Upper lobe of left lung (tissue), 6 donors: Measurements from ENCODE around the gene CLBA1. TPM values are rescaled to one million over a fixed set of nuclear protein-coding genes. Genes with fewer than 3 reads are reported as not detected.

Experiments
- ATAC-seq, 2 donors: fragments of 200-7000 bp; cut with Tn5 transposase; one replicate each; pipeline ENCODE4 v1.9.1; 2022; ENCODE audit warnings: mild to moderate bottlenecking in 2 of 2, moderate library complexity in 2 of 2; ENCODE audit not compliant: low FRiP score in 2 of 2
- DNase-seq, 2 donors: peaks; one replicate each; pipeline ENCODE4 v3.0.0-alpha.2; 2019 to 2020
- H3K27ac ChIP-seq, 4 donors: fragments of 200-600 bp; sonication (generic); one replicate each; pipeline ENCODE4 v1.5.1; 2016 to 2019
- H3K27me3 ChIP-seq, 4 donors: fragments of 200-600 bp; sonication (generic); one replicate each; pipeline ENCODE4 v1.5.1; 2017 to 2019
- H3K36me3 ChIP-seq, 4 donors: fragments of 200-600 bp; sonication (generic); one replicate each; pipeline ENCODE4 v1.5.1; 2016 to 2019
- H3K4me1 ChIP-seq, 4 donors: fragments of 200-600 bp; sonication (generic); one replicate each; pipeline ENCODE4 v1.5.1; 2018 to 2019
- H3K4me3 ChIP-seq, 4 donors: fragments of 200-600 bp; sonication (generic); one replicate each; pipeline ENCODE4 v1.5.1; 2017 to 2019; ENCODE audit warnings: mild to moderate bottlenecking in 2 of 4, moderate library complexity in 1 of 4
- H3K9me3 ChIP-seq, 4 donors: fragments of 200-600 bp; sonication (generic); one replicate each; pipeline ENCODE4 v1.5.1; 2018 to 2019
- EP300 ChIP-seq, 4 donors: sonication (generic); formaldehyde crosslinking; IDR thresholded peaks; one replicate each; pipeline ENCODE4 v1.5.1; 2017; ENCODE audit warnings: antibody characterized with exemption in 4 of 4, control low read depth in 2 of 4
- POLR2A ChIP-seq, 4 donors: fragments of 450-650 bp; IDR thresholded peaks; one replicate each; pipeline ENCODE4 v1.5.1; 2016 to 2017; ENCODE audit warnings: antibody characterized with exemption in 4 of 4, mild to moderate bottlenecking in 2 of 4
- POLR2AphosphoS5 ChIP-seq, 2 donors: sonication (generic); formaldehyde crosslinking; IDR thresholded peaks; one replicate each; pipeline ENCODE4 v1.5.1; 2017; ENCODE audit warnings: antibody characterized with exemption in 2 of 2
- WGBS, 2 donors: methylation state at CpG; one replicate each; pipeline ENCODE4 v1.1.5; 2017 to 2018; 5-methylcytosine and 5-hydroxymethylcytosine counted together
- total RNA-seq, 6 donors: library from RNA; depleted of rRNA in 4 of 6; stranded (reverse); fragments of >200 nt in 4 of 6; gene quantifications; one replicate each; pipeline versions ENCODE4 v1.1.0 to v1.2.1, GENCODE V29; 2016 to 2021
- TF ChIP-seq, protein P1 (sequence below), 6 experiments: fragments of 450-650 bp in 4 of 6; fragments of 200-600 bp in 2 of 6; sonication (generic) in 2 of 6; IDR thresholded peaks; one replicate each; pipeline ENCODE4 v1.5.1; 2016 to 2019; ENCODE audit warnings: antibody characterized with exemption in 6 of 6
- donor health status: DM: no; HTN: no; CAD: no; lungs with moderate emphysema.
- donor health status: DM: no; HTN: yes; CAD: no; lungs with severe emphysema.

Gene CLBA1
- total RNA-seq, 6 donors from 2014 or later = 11.1 to 44.0 (median 13.3) TPM

DNA sequence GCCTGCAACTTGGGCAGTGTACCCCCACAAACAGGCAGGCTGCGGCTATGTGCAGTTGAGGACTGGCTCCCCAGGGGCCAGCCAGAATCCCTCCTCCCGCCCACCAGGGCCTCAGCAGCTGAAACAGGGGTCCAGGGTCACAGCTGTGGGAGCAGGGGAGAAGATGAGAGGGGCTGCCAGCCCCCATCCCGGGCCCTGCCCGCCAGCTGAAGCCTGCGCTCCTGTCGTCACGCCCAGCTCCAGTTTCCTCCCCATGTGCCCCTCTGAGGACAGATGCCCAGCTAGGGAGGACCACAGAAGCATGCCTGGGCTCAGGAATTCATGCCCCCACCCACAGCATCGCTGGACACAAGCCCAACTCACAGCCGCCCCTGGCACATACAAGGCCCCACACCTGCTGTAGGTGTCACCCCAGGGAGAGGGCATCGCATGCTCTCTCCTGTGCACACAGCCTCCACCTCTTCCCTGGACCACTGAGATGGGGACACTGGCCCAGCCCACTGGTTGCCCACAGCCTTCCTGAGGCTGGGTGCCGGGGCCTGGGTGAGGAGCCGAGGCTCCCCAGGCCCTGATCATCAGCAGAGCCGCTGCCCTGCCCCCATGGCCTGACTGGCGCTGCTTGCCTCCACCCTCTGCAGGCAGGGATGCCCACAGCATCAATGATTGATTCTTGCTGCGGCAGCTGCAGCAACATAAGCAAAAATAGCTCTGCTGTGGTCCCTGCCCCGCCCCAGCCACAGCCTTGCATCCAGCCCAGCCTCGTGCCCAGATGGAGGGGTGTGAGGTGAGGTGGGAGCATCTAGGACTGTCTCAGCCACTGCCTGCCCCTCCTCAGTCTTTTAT lies 3.7 kb upstream of the CLBA1 start:
- no peaks in the 10 kb centered on the region for H3K36me3 ChIP-seq
- TF ChIP-seq EP300 (IDR thresholded peaks at IDR 0.05) (no peak), POLR2AphosphoS5 (IDR thresholded peaks at IDR 0.05) (no peak)
- TF ChIP-seq, protein P1, sequence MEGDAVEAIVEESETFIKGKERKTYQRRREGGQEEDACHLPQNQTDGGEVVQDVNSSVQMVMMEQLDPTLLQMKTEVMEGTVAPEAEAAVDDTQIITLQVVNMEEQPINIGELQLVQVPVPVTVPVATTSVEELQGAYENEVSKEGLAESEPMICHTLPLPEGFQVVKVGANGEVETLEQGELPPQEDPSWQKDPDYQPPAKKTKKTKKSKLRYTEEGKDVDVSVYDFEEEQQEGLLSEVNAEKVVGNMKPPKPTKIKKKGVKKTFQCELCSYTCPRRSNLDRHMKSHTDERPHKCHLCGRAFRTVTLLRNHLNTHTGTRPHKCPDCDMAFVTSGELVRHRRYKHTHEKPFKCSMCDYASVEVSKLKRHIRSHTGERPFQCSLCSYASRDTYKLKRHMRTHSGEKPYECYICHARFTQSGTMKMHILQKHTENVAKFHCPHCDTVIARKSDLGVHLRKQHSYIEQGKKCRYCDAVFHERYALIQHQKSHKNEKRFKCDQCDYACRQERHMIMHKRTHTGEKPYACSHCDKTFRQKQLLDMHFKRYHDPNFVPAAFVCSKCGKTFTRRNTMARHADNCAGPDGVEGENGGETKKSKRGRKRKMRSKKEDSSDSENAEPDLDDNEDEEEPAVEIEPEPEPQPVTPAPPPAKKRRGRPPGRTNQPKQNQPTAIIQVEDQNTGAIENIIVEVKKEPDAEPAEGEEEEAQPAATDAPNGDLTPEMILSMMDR (IDR thresholded peaks at IDR 0.05) = no peak
- peak in 1 of 2 donors; percentile 65 for DNase-seq
- no peaks in the 10 kb centered on the region for H3K9me3 ChIP-seq
- no peak for ATAC-seq
- 83% methylated on average over 9 to 15 of the region's 17 CpGs for WGBS, 2 donors
- no peak overlapping the region for H3K4me3 ChIP-seq
- H3K4me1 ChIP-seq = peaks cover 26 to 38% (median 31%) of the 10 kb centered on the region in 4 donors
- no peak overlapping the region for H3K27ac ChIP-seq
- H3K27me3 ChIP-seq = peaks cover 0 to 12% (median 5%) of the 10 kb centered on the region in 4 donors

DNA sequence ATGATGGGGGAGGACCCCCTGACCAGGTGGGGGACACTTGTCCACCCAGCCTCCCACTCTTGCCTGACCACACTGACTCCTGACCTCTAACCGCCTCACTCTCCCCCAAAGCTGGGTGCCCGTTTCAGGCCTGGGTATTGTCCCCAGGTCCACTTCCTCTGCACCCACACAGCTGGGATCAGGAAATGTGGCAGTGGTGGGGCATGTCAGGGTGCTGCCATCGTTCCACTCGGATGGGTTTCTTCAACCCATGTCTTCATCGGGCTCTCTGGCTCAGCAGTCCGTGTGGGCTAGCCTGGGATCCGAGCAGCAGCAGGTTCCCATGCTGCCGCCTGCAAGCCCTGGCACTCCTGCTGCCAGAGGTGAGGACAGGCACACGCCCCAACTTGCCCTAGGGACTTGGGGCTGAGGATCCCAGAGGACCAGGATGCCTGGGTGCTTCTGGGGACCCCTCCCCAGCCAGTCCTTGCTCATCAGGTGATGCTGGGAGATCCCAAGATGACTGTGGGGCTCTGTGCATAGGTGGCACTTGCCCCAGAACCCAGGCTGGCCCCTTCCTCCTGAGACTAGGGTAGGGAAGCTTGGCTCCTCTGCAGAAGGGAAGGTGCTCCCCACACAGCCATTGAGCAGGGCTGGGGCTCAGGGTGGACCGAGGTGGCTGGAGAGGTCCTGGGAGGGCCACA lies 2.9 kb upstream of the CLBA1 start:
- Histone ChIP-seq H3K27ac (no peak overlapping the region), H3K4me1 (peaks cover 25 to 34% (median 27%) of the 10 kb centered on the region in 4 donors), H3K36me3 (no peaks in the 10 kb centered on the region), H3K9me3 (no peaks in the 10 kb centered on the region), H3K27me3 (peaks cover 0 to 7% (median 1%) of the 10 kb centered on the region in 4 donors), H3K4me3 (no peak overlapping the region)
- TF ChIP-seq POLR2A (IDR thresholded peaks at IDR 0.05) (no peak), POLR2AphosphoS5 (IDR thresholded peaks at IDR 0.05) (no peak), EP300 (IDR thresholded peaks at IDR 0.05) (no peak)
- TF ChIP-seq, protein P1 (IDR thresholded peaks at IDR 0.05) = no peak
- DNase-seq = peak in 1 of 2 donors; percentile 42
- WGBS, 2 donors = 80 to 91% methylated on average over 2 to 6 of the region's 10 CpGs
- ATAC-seq = no peak

DNA sequence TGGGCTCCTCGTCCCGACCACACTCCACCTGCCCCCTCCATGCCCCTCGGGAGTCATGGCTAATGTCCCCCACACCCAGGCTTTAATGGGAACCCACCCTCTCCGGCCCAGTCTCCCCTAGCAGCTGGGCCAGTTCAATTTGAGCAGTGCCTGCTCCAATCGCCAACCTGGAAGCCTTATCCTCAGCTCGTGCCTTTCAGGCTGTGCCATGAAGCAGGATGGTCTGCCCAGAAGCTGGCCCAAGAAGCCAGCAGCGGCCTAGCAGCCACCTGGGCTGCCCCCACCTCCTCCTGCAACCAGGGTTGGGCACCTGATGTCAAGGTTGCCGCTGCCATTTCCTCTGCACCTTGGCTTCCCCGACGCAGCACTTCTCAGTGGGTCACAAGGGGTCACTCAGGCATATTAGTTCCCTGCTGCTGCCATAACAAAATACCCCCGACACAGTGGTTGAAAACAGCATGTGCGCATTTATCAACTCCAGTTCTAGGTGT lies 2.3 kb upstream of the CLBA1 start:
- H3K4me1 ChIP-seq = peaks cover 20 to 29% (median 23%) of the 10 kb centered on the region in 4 donors
- H3K27ac ChIP-seq = no peak overlapping the region
- 73 to 75% methylated on average over 6 to 12 of the region's 12 CpGs for WGBS, 2 donors
- ATAC-seq = no peak
- no peak overlapping the region for H3K4me3 ChIP-seq
- H3K36me3 ChIP-seq = no peaks in the 10 kb centered on the region
- peaks cover 0 to under 1% (median 0%) of the 10 kb centered on the region in 4 donors for H3K27me3 ChIP-seq
- TF ChIP-seq POLR2AphosphoS5 (IDR thresholded peaks at IDR 0.05) (no peak), EP300 (IDR thresholded peaks at IDR 0.05) (no peak), POLR2A (IDR thresholded peaks at IDR 0.05) (no peak)
- TF ChIP-seq, protein P1 (IDR thresholded peaks at IDR 0.05) = no peak
- H3K9me3 ChIP-seq = no peaks in the 10 kb centered on the region
- peak in 1 of 2 donors; percentile 34 for DNase-seq

DNA sequence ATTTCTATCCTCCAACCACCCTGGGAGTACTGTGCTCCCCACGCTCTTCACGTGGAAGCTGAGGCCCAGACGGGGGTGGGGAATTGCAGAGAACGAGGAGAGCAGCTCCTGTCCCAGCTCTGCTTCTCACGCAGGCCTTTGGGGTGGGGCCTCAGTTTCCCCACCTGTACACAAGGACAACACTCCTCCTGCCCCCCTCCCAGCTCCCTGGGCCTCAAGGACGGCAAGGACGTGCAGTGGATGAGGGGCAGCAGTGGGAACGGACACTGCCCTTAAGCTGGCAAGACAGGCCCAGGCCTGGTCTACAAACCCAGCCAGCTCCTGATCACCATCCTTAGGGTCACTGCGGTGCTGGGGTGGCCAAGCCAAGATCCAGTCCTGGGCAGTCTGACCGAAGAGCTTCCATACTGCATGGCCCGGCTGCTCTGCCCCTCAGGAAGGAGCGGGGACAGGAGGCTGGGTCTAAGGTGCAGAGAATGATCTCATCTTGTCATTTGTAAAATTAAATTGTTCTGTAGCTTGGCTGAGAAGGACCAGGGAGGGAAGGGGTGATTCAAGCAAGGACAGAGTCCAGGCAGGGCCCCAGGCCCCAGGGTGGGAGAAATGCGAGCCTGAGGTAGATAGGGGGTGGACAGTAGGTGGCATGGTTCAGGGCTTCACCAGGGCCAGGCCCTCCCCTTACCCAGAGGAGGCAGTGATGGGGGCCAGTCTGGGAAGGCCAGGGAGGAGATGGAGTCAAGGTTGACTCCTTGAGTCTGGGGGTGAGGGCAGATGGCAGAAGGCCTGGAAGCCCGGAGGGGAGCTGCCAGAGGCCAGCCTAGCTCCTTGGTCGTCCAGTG lies 1.3 kb upstream of the CLBA1 start:
- no peak overlapping the region for H3K27ac ChIP-seq

More for the DNA sequence above, 1.3 kb upstream of the CLBA1 start:
- TF ChIP-seq EP300 (IDR thresholded peaks at IDR 0.05) (no peak), POLR2A (IDR thresholded peaks at IDR 0.05) (no peak), POLR2AphosphoS5 (IDR thresholded peaks at IDR 0.05) (no peak)
- TF ChIP-seq, protein P1 (IDR thresholded peaks at IDR 0.05) = no peak
- Histone ChIP-seq H3K27me3 (no peaks in the 10 kb centered on the region), H3K9me3 (no peaks in the 10 kb centered on the region), H3K4me1 (peaks cover 14 to 21% (median 18%) of the 10 kb centered on the region in 4 donors), H3K4me3 (no peak overlapping the region), H3K36me3 (peaks cover 0 to 2% (median 0%) of the 10 kb centered on the region in 4 donors)
- ATAC-seq (no peak), DNase-seq (no peak)
- 92 to 94% methylated on average over 13 to 15 of the region's 15 CpGs for WGBS, 2 donors
